Endothelial cell of umbilical vein (primary cell): ENCODE measurements around the gene SUPT3H. TPM values are rescaled to one million over a fixed set of nuclear protein-coding genes. Genes with fewer than 3 reads are reported as not detected.

Experiments
- BruUV-seq: library from RNA; stranded (reverse); fragments of 400-500 nt; replicated peaks from 2 replicates; lab custom pipeline; 2021; lab: Mats Ljungman, UMichigan
- CTCF ChIA-PET: fragments of 300-600, 350-600 bp; sonication (Branson Sonifier 250); formaldehyde crosslinking; loops from one replicate; lab custom pipeline; 2021; ENCODE audit warnings: antibody characterized with exemption, inconsistent platforms; lab: Charles Lee
- POLR2A ChIA-PET: fragments of 300-600, 350-600 bp; sonication (Branson Sonifier 250); formaldehyde crosslinking; loops from one replicate; lab custom pipeline; 2021; ENCODE audit warnings: antibody characterized with exemption, inconsistent platforms; lab: Charles Lee
- DNase-seq: peaks from one replicate; pipeline ENCODE4 v3.0.0-alpha.2; 2011; ENCODE audit warnings: low read depth, low spot score
- FAIRE-seq: peaks from 2 replicates; lab custom pipeline; 2011; peaks lifted over from hg19 to GRCh38; lab: Jason Lieb, UNC
- H2AFZ ChIP-seq: 2 replicates; pipeline ENCODE4 v1.6.0; 2012; ENCODE audit warnings: low read depth, low read length, control low read depth, inconsistent platforms
- H3K27ac ChIP-seq: 2 replicates; pipeline ENCODE4 v1.5.1; 2011; ENCODE audit warnings: low read depth, mild to moderate bottlenecking, control low read depth, low read length, moderate library complexity; ENCODE audit not compliant: insufficient read depth
- H3K27me3 ChIP-seq, 2 experiments: 2 replicates each; pipeline versions ENCODE4 v1.6.0 to v1.6.1; 2011; ENCODE audit warnings: low read length in 2 of 2, mixed read lengths in 1 of 2; ENCODE audit not compliant: control insufficient read depth in 2 of 2, insufficient read depth in 2 of 2
- H3K36me3 ChIP-seq, 2 experiments: 2 replicates in 1 of 2; 3 replicates in 1 of 2; pipeline ENCODE4 v1.5.1; 2011; ENCODE audit warnings: low read length in 2 of 2, mild to moderate bottlenecking in 1 of 2, moderate library complexity in 1 of 2; ENCODE audit not compliant: control insufficient read depth in 2 of 2, insufficient read depth in 2 of 2; ENCODE audit errors: extremely low read depth in 1 of 2
- H3K4me1 ChIP-seq: 3 replicates; pipeline ENCODE4 v1.5.1; 2011; ENCODE audit warnings: mild to moderate bottlenecking, low read length; ENCODE audit not compliant: control insufficient read depth, insufficient read depth; ENCODE audit errors: extremely low read depth
- H3K4me2 ChIP-seq: 2 replicates; pipeline ENCODE4 v1.6.1; 2011; ENCODE audit warnings: low read length, control low read depth, mixed read lengths; ENCODE audit not compliant: insufficient read depth
- H3K4me3 ChIP-seq, 3 experiments: fragments of 200-600 bp in 1 of 3; sonication (generic), shearing (Covaris generic) in 1 of 3; replicated peaks in 1 of 3; 2 replicates each; pipeline ENCODE4 v1.5.1; 2011 to 2016; ENCODE audit warnings: control low read depth in 3 of 3, low read length in 3 of 3, mild to moderate bottlenecking in 2 of 3, inconsistent platforms in 1 of 3, low read depth in 1 of 3, moderate library complexity in 1 of 3; ENCODE audit not compliant: insufficient read depth in 1 of 3
- H3K79me2 ChIP-seq: 2 replicates; pipeline ENCODE4 v1.6.0; 2012; ENCODE audit warnings: low read length, inconsistent platforms; ENCODE audit not compliant: control insufficient read depth, insufficient read depth
- H3K9ac ChIP-seq: replicated peaks from 2 replicates; pipeline ENCODE3; 2011; ENCODE audit warnings: low read length, control low read depth; ENCODE audit not compliant: insufficient read depth; ENCODE audit errors: extremely low read depth
- H3K9me1 ChIP-seq: replicated peaks from 3 replicates; pipeline ENCODE4 v1.6.0; 2011; ENCODE audit warnings: mild to moderate bottlenecking, low read length; ENCODE audit not compliant: control insufficient read depth, insufficient read depth; ENCODE audit errors: extremely low read depth
- H3K9me3 ChIP-seq: replicated peaks from 2 replicates; pipeline ENCODE4 v1.5.1; 2012; ENCODE audit warnings: low read length, inconsistent platforms; ENCODE audit not compliant: control insufficient read depth, insufficient read depth
- H4K20me1 ChIP-seq: replicated peaks from 2 replicates; pipeline ENCODE3; 2011; ENCODE audit warnings: mild to moderate bottlenecking, low read length; ENCODE audit not compliant: control insufficient read depth, insufficient read depth; ENCODE audit errors: extremely low read depth
- EZH2 ChIP-seq: IDR thresholded peaks from 2 replicates; pipeline ENCODE4 v1.6.1; 2012; ENCODE audit warnings: borderline replicate concordance, low read depth, mild to moderate bottlenecking, moderate library complexity, low read length, inconsistent platforms; ENCODE audit not compliant: severe bottlenecking
- FOS ChIP-seq: IDR thresholded peaks from 2 replicates; pipeline ENCODE4 v1.6.1; 2011; ENCODE audit warnings: mild to moderate bottlenecking, low read length, moderate library complexity, borderline replicate concordance; ENCODE audit not compliant: insufficient read depth
- GATA2 ChIP-seq: IDR thresholded peaks from 2 replicates; pipeline ENCODE4 v1.7.0; 2011; ENCODE audit warnings: low read depth, mild to moderate bottlenecking, moderate library complexity, mixed read lengths, low read length; ENCODE audit not compliant: insufficient read length, insufficient read depth
- JUN ChIP-seq: IDR thresholded peaks from 2 replicates; pipeline ENCODE4 v1.6.1; 2011; ENCODE audit warnings: borderline replicate concordance, low read depth; ENCODE audit not compliant: insufficient read length, insufficient read depth
- MYC ChIP-seq: IDR thresholded peaks from one replicate; pipeline ENCODE4 v1.6.1; 2011; ENCODE audit warnings: mild to moderate bottlenecking, low read depth, low read length
- POLR2AphosphoS5 ChIP-seq: IDR thresholded peaks from 2 replicates; pipeline ENCODE4 v1.6.1; 2012; ENCODE audit warnings: low read depth, mild to moderate bottlenecking, control low read depth, low read length, moderate library complexity; ENCODE audit not compliant: insufficient read depth
- dilution Hi-C: fragments of 300-500 bp; cut with MboI; formaldehyde crosslinking; loops from one replicate; pipeline ENCODE4 v1.15.0; 2019; ENCODE audit warnings: low sequenced_read_pairs; ENCODE audit not compliant: extremely low pct_ligation_motif_present
- intact Hi-C: fragments of 100-400 bp; cut with micrococcal nuclease; formaldehyde crosslinking; loops from one replicate; pipeline ENCODE4 v1.10.0; 2022
- polyA plus RNA-seq, 4 experiments: library from polyadenylated mRNA; depleted of rRNA in 3 of 4; stranded (reverse) in 3 of 4; unstranded in 1 of 4; fragments of >200 nt; gene quantifications; 2 replicates each; pipeline versions ENCODE4 v1.2.1 to v1.2.3, GENCODE V29; 2011 to 2012; ENCODE audit warnings: missing spikeins in 1 of 4
- total RNA-seq: library from RNA; stranded (reverse); gene quantifications from 2 replicates; pipeline ENCODE4 v1.2.3, GENCODE V29; 2021
- TF ChIP-seq, protein P1 (sequence below): IDR thresholded peaks from 2 replicates; pipeline ENCODE4 v1.6.1; 2011; ENCODE audit not compliant: insufficient read depth, insufficient read length

SUPT3H gene
- total and polyA plus RNA-seq, 2 donors (not counting 3 experiments of a cell fraction or from before 2014, with no cell fraction given): 8.3 to 9.8 TPM

DNA sequence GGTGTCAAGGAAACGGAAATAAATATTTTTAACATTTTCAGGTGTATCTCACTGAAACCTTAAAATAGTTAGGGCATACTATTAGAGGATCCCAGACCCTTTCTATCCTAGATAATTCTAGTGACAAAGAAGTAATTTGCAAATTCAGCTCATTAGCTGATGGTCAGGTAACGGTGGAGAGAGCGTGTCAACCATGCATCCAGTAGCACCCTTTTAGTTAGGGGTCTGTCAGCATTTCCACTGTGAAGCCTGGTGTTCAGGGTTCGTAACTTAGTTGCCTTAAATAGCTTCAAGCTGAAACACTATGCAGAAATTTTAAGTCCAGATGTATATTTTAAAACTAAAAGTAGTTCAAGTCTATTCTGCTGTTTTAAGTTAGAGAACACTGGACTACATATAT is 48.5 kb upstream of the SUPT3H start:
- Histone ChIP-seq H3K4me2 (no peak overlapping the region), H3K4me3 (no peak overlapping the region), H3K79me2 (no peaks in the 10 kb centered on the region), H3K36me3 (no peaks in the 10 kb centered on the region), H3K4me1 (peaks cover 16% of the 10 kb centered on the region), H3K27me3 (peaks cover 39 to 70% of the 10 kb centered on the region in 2 experiments), H3K9ac (no peak overlapping the region), H3K9me3 (no peaks in the 10 kb centered on the region), H3K27ac (no peak overlapping the region), H4K20me1 (no peaks in the 10 kb centered on the region), H3K9me1 (no peaks in the 10 kb centered on the region), H2AFZ (no peak overlapping the region)
- FAIRE-seq: no peak
- DNase-seq: no peak
- intact Hi-C loops (no loop called here), dilution Hi-C loops (no loop called here)
- no peak for TF ChIP-seq GATA2
- TF ChIP-seq JUN: no peak
- no peak for TF ChIP-seq FOS
- TF ChIP-seq POLR2AphosphoS5: no peak
- no peak for TF ChIP-seq MYC
- BruUV-seq: no TSS peak
- ChIA-PET CTCF (no interaction called here), POLR2A (no interaction called here)

- Histone ChIP-seq H3K4me1 (peaks cover 17% of the 10 kb centered on the region), H3K27me3 (peaks cover 51 to 82% of the 10 kb centered on the region in 2 experiments), H3K4me2 (no peak overlapping the region), H3K79me2 (no peaks in the 10 kb centered on the region), H4K20me1 (no peaks in the 10 kb centered on the region), H3K9me1 (no peaks in the 10 kb centered on the region), H3K9ac (no peak overlapping the region), H3K27ac (no peak overlapping the region), H2AFZ (no peak overlapping the region), H3K4me3 (no peak overlapping the region), H3K9me3 (no peaks in the 10 kb centered on the region), H3K36me3 (no peaks in the 10 kb centered on the region)
- DNase-seq (no peak), FAIRE-seq (no peak)
- dilution Hi-C loops (no loop called here), intact Hi-C loops (loop anchor here (5.0 kb wide), 2 partner anchors 78 to 153 kb away; no protein-coding TSS in a partner anchor)
- ChIA-PET CTCF (interaction anchor here (0.9 to 1.0 kb wide), 2 partner anchors 290 to 769 kb away, joined by 4 read pairs; no protein-coding TSS in a partner anchor), POLR2A (no interaction called here)
- no TSS peak for BruUV-seq
- TF ChIP-seq, protein P1, sequence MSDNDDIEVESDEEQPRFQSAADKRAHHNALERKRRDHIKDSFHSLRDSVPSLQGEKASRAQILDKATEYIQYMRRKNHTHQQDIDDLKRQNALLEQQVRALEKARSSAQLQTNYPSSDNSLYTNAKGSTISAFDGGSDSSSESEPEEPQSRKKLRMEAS: no peak
- TF ChIP-seq FOS (no peak), EZH2 (no peak)
Measured at GRCh38 chr6:45424451-45424861, 46.7 kb upstream of the SUPT3H start.
